DND-41 (cell line): ENCODE results near the gene CHSY1.

Experiments
- EZH2 ChIP-seq: IDR thresholded peaks from 3 replicates; pipeline ENCODE4 v1.6.1; 2012; ENCODE audit warnings: borderline replicate concordance, low read depth, mild to moderate bottlenecking, moderate library complexity, low read length, inconsistent platforms; ENCODE audit not compliant: severe bottlenecking
- TF ChIP-seq, protein P1 (sequence below): IDR thresholded peaks from 2 replicates; pipeline ENCODE4 v1.5.1; 2012; ENCODE audit warnings: borderline replicate concordance, low read length, moderate library complexity, mild to moderate bottlenecking; ENCODE audit not compliant: poor library complexity, severe bottlenecking; ENCODE audit errors: extremely low read depth

DNA sequence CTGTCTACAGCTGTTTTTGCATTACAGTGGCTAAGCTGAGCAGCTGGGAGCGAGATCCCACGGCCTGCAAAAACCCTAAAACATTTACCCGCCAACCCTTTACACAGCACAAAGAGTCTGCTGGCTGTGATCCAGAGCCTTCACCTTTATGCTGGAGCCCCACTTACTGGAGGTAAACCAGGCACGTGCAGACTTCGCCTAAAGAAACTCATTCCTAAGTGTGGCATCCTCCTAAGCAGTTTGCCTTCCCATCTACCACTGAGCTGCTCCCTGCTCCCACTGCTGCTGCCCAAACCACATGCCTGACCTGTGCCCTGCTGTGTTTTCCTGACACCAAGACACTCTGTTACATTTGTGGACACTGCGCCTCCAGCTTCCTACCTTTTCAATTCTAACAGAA lies 53.0 kb downstream of the CHSY1 start:
- TF ChIP-seq, protein P1, sequence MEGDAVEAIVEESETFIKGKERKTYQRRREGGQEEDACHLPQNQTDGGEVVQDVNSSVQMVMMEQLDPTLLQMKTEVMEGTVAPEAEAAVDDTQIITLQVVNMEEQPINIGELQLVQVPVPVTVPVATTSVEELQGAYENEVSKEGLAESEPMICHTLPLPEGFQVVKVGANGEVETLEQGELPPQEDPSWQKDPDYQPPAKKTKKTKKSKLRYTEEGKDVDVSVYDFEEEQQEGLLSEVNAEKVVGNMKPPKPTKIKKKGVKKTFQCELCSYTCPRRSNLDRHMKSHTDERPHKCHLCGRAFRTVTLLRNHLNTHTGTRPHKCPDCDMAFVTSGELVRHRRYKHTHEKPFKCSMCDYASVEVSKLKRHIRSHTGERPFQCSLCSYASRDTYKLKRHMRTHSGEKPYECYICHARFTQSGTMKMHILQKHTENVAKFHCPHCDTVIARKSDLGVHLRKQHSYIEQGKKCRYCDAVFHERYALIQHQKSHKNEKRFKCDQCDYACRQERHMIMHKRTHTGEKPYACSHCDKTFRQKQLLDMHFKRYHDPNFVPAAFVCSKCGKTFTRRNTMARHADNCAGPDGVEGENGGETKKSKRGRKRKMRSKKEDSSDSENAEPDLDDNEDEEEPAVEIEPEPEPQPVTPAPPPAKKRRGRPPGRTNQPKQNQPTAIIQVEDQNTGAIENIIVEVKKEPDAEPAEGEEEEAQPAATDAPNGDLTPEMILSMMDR = no peak
- no peak for TF ChIP-seq EZH2
